Adipocyte (in vitro differentiated cells): ENCODE data around the gene LYL1.

Experiments used
- DNase-seq: peaks from one replicate; pipeline ENCODE4 v3.0.0-alpha.2; 2015; ENCODE audit warnings: low read depth
- H3K27me3 ChIP-seq: replicated peaks from 2 replicates; pipeline ENCODE4 v1.7.0; 2013; ENCODE audit warnings: mild to moderate bottlenecking, low read length, moderate library complexity; ENCODE audit not compliant: control insufficient read depth, insufficient read depth
- H3K36me3 ChIP-seq: 2 replicates; pipeline ENCODE4 v1.7.0; 2013; ENCODE audit warnings: low read length, mild to moderate bottlenecking, moderate library complexity; ENCODE audit not compliant: control insufficient read depth, insufficient read depth, severe bottlenecking
- H3K4me1 ChIP-seq: 2 replicates; pipeline ENCODE4 v1.7.0; 2013; ENCODE audit warnings: mild to moderate bottlenecking, low read length, moderate library complexity; ENCODE audit not compliant: control insufficient read depth, insufficient read depth
- H3K4me3 ChIP-seq: 2 replicates; pipeline ENCODE4 v1.7.0; 2013; ENCODE audit warnings: mild to moderate bottlenecking, low read length, moderate library complexity
- H3K9ac ChIP-seq: 2 replicates; pipeline ENCODE4 v1.7.0; 2013; ENCODE audit warnings: mild to moderate bottlenecking, low read length, moderate library complexity
- H3K9me3 ChIP-seq: 2 replicates; pipeline ENCODE4 v1.7.0; 2013; ENCODE audit warnings: mild to moderate bottlenecking, low read length, moderate library complexity; ENCODE audit not compliant: control insufficient read depth

Gene LYL1

GRCh38 chr19:13101590-13102415, 855 bp downstream of the LYL1 start:
- H3K27me3 ChIP-seq, result no peaks in the 10 kb centered on the region
- no peaks in the 10 kb centered on the region for H3K36me3 ChIP-seq
- H3K4me3 ChIP-seq, result peak overlapping the region; percentile 58
- H3K4me1 ChIP-seq, result peaks cover 13% of the 10 kb centered on the region
- H3K9ac ChIP-seq, result peak overlapping the region; percentile 82
- no peak for DNase-seq
- no peaks in the 10 kb centered on the region for H3K9me3 ChIP-seq

GRCh38 chr19:13100841-13101589, 1.6 kb downstream of the LYL1 start:
- H3K9ac ChIP-seq, result no peak overlapping the region
- no peak for DNase-seq
- no peak overlapping the region for H3K4me3 ChIP-seq
- no peaks in the 10 kb centered on the region for H3K9me3 ChIP-seq
- H3K27me3 ChIP-seq, result no peaks in the 10 kb centered on the region
- no peaks in the 10 kb centered on the region for H3K36me3 ChIP-seq
- peaks cover 13% of the 10 kb centered on the region for H3K4me1 ChIP-seq

- Histone ChIP-seq H3K9me3 (no peaks in the 10 kb centered on the region), H3K36me3 (peaks cover 4% of the 10 kb centered on the region), H3K4me1 (peaks cover 13% of the 10 kb centered on the region), H3K9ac (no peak overlapping the region), H3K4me3 (no peak overlapping the region), H3K27me3 (no peaks in the 10 kb centered on the region)
- no peak for DNase-seq
Measured at GRCh38 chr19:13100031-13100588, 2.5 kb downstream of the LYL1 start.

- Histone ChIP-seq H3K27me3 (no peaks in the 10 kb centered on the region), H3K9ac (no peak overlapping the region), H3K4me1 (peaks cover 13% of the 10 kb centered on the region), H3K4me3 (no peak overlapping the region), H3K36me3 (peaks cover 11% of the 10 kb centered on the region), H3K9me3 (no peaks in the 10 kb centered on the region)
- no peak for DNase-seq
Measured at GRCh38 chr19:13099073-13099999, 3.3 kb downstream of the LYL1 start.

GRCh38 chr19:13098277-13099072, 4.2 kb downstream of the LYL1 start:
- no peak for DNase-seq
- Histone ChIP-seq H3K9me3 (no peaks in the 10 kb centered on the region), H3K27me3 (no peaks in the 10 kb centered on the region), H3K9ac (peak overlapping the region; percentile 62), H3K4me1 (peaks cover 19% of the 10 kb centered on the region), H3K4me3 (no peak overlapping the region), H3K36me3 (peaks cover 12% of the 10 kb centered on the region)

DNA sequence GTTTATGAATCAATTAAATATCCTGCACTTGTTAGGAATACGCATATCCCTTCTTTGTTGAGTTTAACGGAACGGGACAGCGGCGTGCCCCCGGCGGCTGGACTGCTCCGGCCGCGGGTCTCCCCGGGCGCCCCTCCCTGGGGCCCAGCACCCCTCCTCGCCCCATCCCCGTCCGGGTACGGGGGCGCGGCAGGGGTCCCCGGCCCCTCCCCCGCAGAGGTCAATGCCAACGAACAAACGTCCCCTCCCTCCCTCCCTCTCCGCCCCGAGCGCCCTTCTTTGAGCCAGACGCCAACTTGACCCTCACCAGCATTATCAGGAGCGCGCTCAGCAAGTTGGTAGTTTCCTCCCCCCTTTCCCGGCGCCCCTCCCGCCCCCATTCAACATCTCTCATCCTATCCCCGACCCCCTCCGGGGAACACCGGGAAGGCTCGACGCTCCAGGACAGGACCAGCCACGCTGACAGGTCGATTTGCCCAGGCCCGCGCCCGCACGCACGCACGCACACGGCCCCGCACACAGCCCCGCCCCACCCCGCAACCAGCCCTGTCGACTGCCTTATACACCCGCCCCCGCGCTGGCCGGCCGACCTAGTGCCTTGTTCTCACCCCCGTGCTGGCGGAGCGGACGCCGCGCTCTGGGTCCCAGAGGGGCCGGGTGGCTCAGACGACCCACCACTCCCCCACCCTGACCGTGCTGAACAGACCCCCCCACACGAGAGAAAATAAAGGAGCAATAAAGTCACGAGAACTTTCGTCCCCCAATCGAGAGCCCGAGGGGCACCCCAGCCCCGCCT, 5.0 kb downstream of the LYL1 start:
- Histone ChIP-seq H3K4me3 (no peak overlapping the region), H3K9me3 (no peaks in the 10 kb centered on the region), H3K27me3 (no peaks in the 10 kb centered on the region), H3K9ac (no peak overlapping the region), H3K36me3 (peaks cover 15% of the 10 kb centered on the region), H3K4me1 (peaks cover 16% of the 10 kb centered on the region)
- DNase-seq, result no peak

- no peaks in the 10 kb centered on the region for H3K9me3 ChIP-seq
- DNase-seq, result no peak
- H3K4me1 ChIP-seq, result peaks cover 15% of the 10 kb centered on the region
- H3K36me3 ChIP-seq, result peaks cover 19% of the 10 kb centered on the region
- H3K9ac ChIP-seq, result no peak overlapping the region
- no peak overlapping the region for H3K4me3 ChIP-seq
- no peaks in the 10 kb centered on the region for H3K27me3 ChIP-seq
Measured at GRCh38 chr19:13097033-13097462, 5.6 kb downstream of the LYL1 start.

DNA sequence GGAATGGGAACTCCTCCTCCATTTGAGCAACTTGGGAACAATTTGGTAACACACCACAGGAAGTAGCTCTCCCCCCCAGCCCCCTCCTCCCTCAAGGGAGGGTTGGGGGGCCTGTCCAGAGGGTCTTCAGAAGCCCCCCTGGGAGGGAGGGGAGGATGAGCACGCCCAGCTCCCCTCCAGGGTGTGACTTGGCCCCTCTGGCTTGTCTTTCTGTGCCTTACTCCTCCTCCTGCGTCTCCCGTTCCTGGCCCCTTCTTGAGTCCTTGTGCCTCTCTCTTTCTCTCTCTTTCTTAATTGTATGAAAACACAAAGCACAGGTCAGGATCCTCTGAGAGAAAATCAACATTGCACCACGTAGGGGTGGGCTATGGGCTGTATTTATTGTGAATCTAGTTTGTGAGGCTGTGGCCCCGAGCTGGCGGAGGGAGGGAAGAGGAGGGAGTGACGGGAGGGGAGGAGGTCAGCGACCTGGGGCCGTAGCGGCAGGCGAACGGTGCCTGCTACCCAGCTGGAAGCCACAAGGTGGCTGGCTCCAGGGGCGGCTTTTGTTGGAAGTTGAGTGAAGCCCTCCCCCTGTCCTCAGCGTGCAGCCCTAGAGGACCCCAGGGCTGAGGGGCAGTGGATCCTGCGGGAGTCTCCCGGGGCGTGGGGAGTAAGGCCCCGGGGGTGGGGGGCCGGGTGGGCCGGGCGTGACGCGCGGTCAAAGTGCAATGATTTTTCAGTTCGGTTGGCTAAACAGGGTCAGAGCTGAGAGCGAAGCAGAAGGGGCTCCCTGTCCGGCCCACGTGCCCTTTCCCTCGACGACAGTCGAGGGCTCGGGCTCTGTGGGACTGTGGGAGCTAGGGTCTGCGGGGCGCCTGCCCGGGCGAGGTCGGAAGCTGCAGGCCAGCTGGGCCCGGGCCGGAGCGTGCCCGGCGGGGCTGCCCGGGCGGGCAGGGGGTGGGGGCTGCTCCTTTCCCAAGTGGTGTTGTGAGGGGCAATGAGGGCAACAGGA, 6.4 kb downstream of the LYL1 start:
- H3K9me3 ChIP-seq, result no peaks in the 10 kb centered on the region
- peak overlapping the region; percentile 34 for H3K9ac ChIP-seq
- H3K4me3 ChIP-seq, result no peak overlapping the region
- peaks cover 22% of the 10 kb centered on the region for H3K4me1 ChIP-seq
- DNase-seq, result no peak
- peaks cover 19% of the 10 kb centered on the region for H3K36me3 ChIP-seq
- no peaks in the 10 kb centered on the region for H3K27me3 ChIP-seq

GRCh38 chr19:13095393-13095784, 7.3 kb downstream of the LYL1 start:
- no peak for DNase-seq
- Histone ChIP-seq H3K4me3 (no peak overlapping the region), H3K36me3 (peaks cover 20% of the 10 kb centered on the region), H3K27me3 (no peaks in the 10 kb centered on the region), H3K9me3 (no peaks in the 10 kb centered on the region), H3K9ac (no peak overlapping the region), H3K4me1 (peaks cover 31% of the 10 kb centered on the region)
